A673 (cell line): ENCODE measurements around the gene RPL29. TPM values are rescaled to one million over a fixed set of nuclear protein-coding genes. Genes with fewer than 3 reads are reported as not detected.
"Not testable (repeated sequence)": the region's sequence is repeated elsewhere in the genome, so short reads cannot be mapped to it uniquely, and the experiment has no call there.

Experiments
- BruUV-seq: library from RNA; stranded (reverse); fragments of 400-500 nt; replicated peaks from 2 replicates; lab custom pipeline; 2021; lab: Mats Ljungman, UMichigan
- CTCF ChIA-PET: fragments of 300-600 bp; sonication (Branson Sonifier 250); formaldehyde crosslinking; loops from one replicate; lab custom pipeline; 2022; ENCODE audit warnings: antibody characterized with exemption; lab: Charles Lee
- POLR2A ChIA-PET: fragments of 300-600 bp; sonication (Branson Sonifier 250); formaldehyde crosslinking; loops from one replicate; lab custom pipeline; 2022; ENCODE audit warnings: antibody characterized with exemption; ENCODE audit not compliant: low non-redundant PET; lab: Charles Lee
- DNase-seq: peaks from one replicate; pipeline ENCODE4 v3.0.0-alpha.2; 2015; ENCODE audit warnings: low spot score
- H3K27ac ChIP-seq: fragments of 200-600 bp; sonication (generic); 2 replicates; pipeline ENCODE4 v1.5.1; 2016; ENCODE audit warnings: mixed run types, low read depth, mild to moderate bottlenecking, mixed read lengths, antibody characterized with exemption, low read length; ENCODE audit not compliant: poor library complexity, severe bottlenecking
- H3K27me3 ChIP-seq: fragments of 200-600 bp; sonication (generic); replicated peaks from 2 replicates; pipeline ENCODE4 v1.6.1; 2017; ENCODE audit warnings: mixed run types, low read depth, mild to moderate bottlenecking, mixed read lengths, antibody characterized with exemption, low read length; ENCODE audit not compliant: insufficient read depth, poor library complexity
- H3K36me3 ChIP-seq: fragments of 200-600 bp; sonication (generic); 2 replicates; pipeline ENCODE4 v1.6.1; 2016; ENCODE audit warnings: mixed run types, mild to moderate bottlenecking, mixed read lengths, antibody characterized with exemption, low read length; ENCODE audit not compliant: insufficient read depth, poor library complexity, severe bottlenecking
- H3K4me1 ChIP-seq: fragments of 200-600 bp; sonication (generic); 2 replicates; pipeline ENCODE4 v1.6.1; 2017; ENCODE audit warnings: mixed run types, mild to moderate bottlenecking, mixed read lengths, antibody characterized with exemption, low read length; ENCODE audit not compliant: insufficient read depth, poor library complexity, severe bottlenecking
- H3K4me3 ChIP-seq: fragments of 200-600 bp; sonication (generic); 2 replicates; pipeline ENCODE4 v1.5.1; 2016; ENCODE audit warnings: low read depth, mixed run types, mild to moderate bottlenecking, mixed read lengths, low read length; ENCODE audit not compliant: poor library complexity, severe bottlenecking
- H3K9me3 ChIP-seq: fragments of 200-600 bp; sonication (generic); 2 replicates; pipeline ENCODE4 v1.6.1; 2016; ENCODE audit warnings: mixed run types, low read depth, mild to moderate bottlenecking, mixed read lengths, antibody characterized with exemption, low read length; ENCODE audit not compliant: poor library complexity, severe bottlenecking
- CTCF ChIP-seq: fragments of 300-800, 200-600 bp; sonication (generic); conservative IDR thresholded peaks from 2 replicates; pipeline ENCODE4 v1.5.1; 2017; ENCODE audit warnings: low read depth, mild to moderate bottlenecking, antibody characterized with exemption, low read length, moderate library complexity, mixed read lengths
- EZH2 ChIP-seq: fragments of 200-600 bp; sonication (generic); IDR thresholded peaks from 2 replicates; pipeline ENCODE4 v1.6.1; 2017; ENCODE audit warnings: borderline replicate concordance, low read depth, mild to moderate bottlenecking, mixed read lengths, antibody characterized with exemption, low read length; ENCODE audit not compliant: poor library complexity, severe bottlenecking
- intact Hi-C: fragments of 100-400 bp; cut with micrococcal nuclease; formaldehyde crosslinking; loops from one replicate; pipeline ENCODE4 v1.10.0; 2022; ENCODE audit not compliant: unreplicated experiment
- total RNA-seq: library from RNA; stranded (reverse); gene quantifications from 2 replicates; pipeline ENCODE4 v1.2.3, GENCODE V29; 2021

The RPL29 gene
- total RNA-seq, 1 experiment from 2014 or later = 624 TPM

- BruUV-seq = no TSS peak
- no peaks in the 10 kb centered on the region for H3K4me1 ChIP-seq
- TF ChIP-seq EZH2 (no peak), CTCF (no peak)
Observed at GRCh38 chr3:52034651-52035050, 39.0 kb upstream of the RPL29 start.

DNA sequence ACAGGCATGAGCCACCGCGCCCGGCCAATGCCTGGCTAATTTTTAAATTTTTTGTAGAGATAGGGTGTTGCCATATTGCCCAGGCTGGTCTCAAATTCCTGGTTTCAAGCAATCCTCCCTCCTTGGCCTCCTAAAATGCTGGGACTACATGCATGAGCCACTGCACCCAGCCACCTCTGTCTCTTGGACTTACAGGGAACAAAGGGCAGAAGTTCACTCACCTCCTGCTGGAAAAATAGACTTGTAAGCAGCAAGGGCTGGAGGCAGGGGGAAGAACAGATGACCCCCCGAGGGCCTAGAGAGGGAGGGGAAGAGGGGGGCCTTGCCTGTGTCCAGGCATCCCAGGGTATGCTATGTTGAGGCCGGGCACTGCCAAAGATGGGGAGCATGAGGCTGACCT lies 38.5 kb upstream of the RPL29 start:
- H3K27me3 ChIP-seq = no peaks in the 10 kb centered on the region
- no peaks in the 10 kb centered on the region for H3K4me1 ChIP-seq
- POLR2A ChIA-PET = no interaction called here
- intact Hi-C loops = no loop called here
- CTCF ChIA-PET = no interaction called here
- H3K27ac ChIP-seq = no peak overlapping the region
- H3K9me3 ChIP-seq = no peaks in the 10 kb centered on the region
- H3K36me3 ChIP-seq = no peaks in the 10 kb centered on the region
- H3K4me3 ChIP-seq = no peak overlapping the region
- no TSS peak for BruUV-seq
- TF ChIP-seq CTCF (no peak), EZH2 (no peak)
- no peak for DNase-seq

More at GRCh38 chr3:52034651-52035050, 39.0 kb upstream of the RPL29 start:
- DNase-seq = no peak
- CTCF ChIA-PET = no interaction called here
- Histone ChIP-seq H3K27ac (no peak overlapping the region), H3K36me3 (no peaks in the 10 kb centered on the region), H3K9me3 (no peaks in the 10 kb centered on the region), H3K27me3 (no peaks in the 10 kb centered on the region), H3K4me3 (no peak overlapping the region)
- intact Hi-C loops = no loop called here
- POLR2A ChIA-PET = no interaction called here

GRCh38 chr3:52033748-52034147 lies 38.1 kb upstream of the RPL29 start:
- H3K4me1 ChIP-seq, intact Hi-C loops, H3K27ac ChIP-seq, DNase-seq, H3K27me3 ChIP-seq, H3K36me3 ChIP-seq, H3K4me3 ChIP-seq, POLR2A ChIA-PET, BruUV-seq, CTCF ChIA-PET, H3K9me3 ChIP-seq: not testable (repeated sequence)

DNA sequence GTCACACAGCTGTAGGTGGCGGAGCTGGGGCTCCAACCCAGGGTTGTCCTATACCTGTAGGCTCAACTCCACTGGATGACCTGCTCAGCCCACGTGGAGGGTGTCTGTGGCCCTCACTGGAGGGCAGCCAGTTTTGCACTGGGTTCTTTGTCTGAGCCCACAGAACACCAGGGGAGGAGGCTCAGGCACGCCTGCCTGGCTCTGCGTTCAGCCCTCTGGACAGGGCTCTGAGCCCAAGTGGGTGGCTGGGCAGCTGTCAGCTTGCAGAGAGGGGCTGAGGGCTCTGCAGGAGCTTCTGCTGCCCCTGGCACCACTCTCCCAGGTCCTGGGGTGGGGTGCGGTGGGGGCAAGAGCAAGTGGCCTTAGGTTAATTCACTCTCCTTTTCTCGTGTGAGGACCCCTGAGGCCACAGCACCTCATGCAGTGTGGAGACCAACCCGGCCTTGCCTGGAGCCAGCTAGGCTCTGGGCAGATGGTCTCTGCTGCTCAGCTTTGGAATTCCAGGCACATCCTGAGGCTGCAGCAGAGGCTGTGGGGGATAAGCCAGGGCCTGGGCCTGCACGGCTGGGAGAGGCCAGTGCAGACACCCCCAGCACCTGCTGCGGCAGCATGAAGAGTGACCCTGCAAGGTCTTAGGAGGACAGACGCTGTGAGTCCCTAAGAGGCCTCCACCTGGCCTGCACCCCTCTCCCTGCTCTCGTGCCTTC lies 37.2 kb upstream of the RPL29 start:
- intact Hi-C loops = no loop called here
- Histone ChIP-seq H3K27me3 (no peaks in the 10 kb centered on the region), H3K4me1 (no peaks in the 10 kb centered on the region), H3K27ac (no peak overlapping the region), H3K4me3 (no peak overlapping the region), H3K36me3 (no peaks in the 10 kb centered on the region), H3K9me3 (no peaks in the 10 kb centered on the region)
- CTCF ChIA-PET = no interaction called here
- no TSS peak for BruUV-seq
- DNase-seq = no peak
- POLR2A ChIA-PET = no interaction called here
- TF ChIP-seq CTCF (no peak), EZH2 (no peak)
